Posterior vena cava (tissue), 2 donors: ENCODE data around the gene ASB2. TPM values are rescaled to one million over a fixed set of nuclear protein-coding genes. Genes with fewer than 3 reads are reported as not detected.

Experiments
- DNase-seq: peaks from one replicate; pipeline ENCODE4 v3.0.0-alpha.2; 2020; ENCODE audit warnings: low spot score
- intact Hi-C, 2 donors: fragments of 100-400 bp; cut with DNase I; formaldehyde crosslinking; loops; one replicate each; pipeline versions ENCODE4 v1.14.1 to v1.14.2; 2022 to 2023
- total RNA-seq, 2 donors: library from RNA; stranded (reverse); fragmentation: NEBNext Ultra II Directional; extraction: Animal tissue kit (Norgen Biotek cat#: 25700); gene quantifications; one replicate each; pipeline ENCODE4 v1.2.1, GENCODE V29; 2021
- donor health status: DM: yes; HTN: yes; CAD: no.
- donor health status: DM: yes; HTN: yes; CAD: no.

Gene ASB2
- total RNA-seq, 2 donors from 2014 or later: 60.0 to 66.5 TPM

GRCh38 chr14:94003397-94003796 is 27.0 kb upstream of the ASB2 start:
- no peak for DNase-seq
- intact Hi-C loops: loop anchor here in 1 of 2 donors (2.0 kb wide), 1 partner anchor 63 kb away; no protein-coding TSS in a partner anchor

- peak; percentile 86 for DNase-seq
- intact Hi-C loops: loop anchor here in 1 of 2 donors (2.0 kb wide), 1 partner anchor 61 kb away; no protein-coding TSS in a partner anchor
Observed at GRCh38 chr14:94001501-94002396, 25.4 kb upstream of the ASB2 start.

GRCh38 chr14:94001016-94001415 is 24.6 kb upstream of the ASB2 start:
- DNase-seq: no peak
- intact Hi-C loops: no loop called here

GRCh38 chr14:94000267-94000666 is 23.9 kb upstream of the ASB2 start:
- intact Hi-C loops: no loop called here
- DNase-seq: no peak

- no peak for DNase-seq
Observed at GRCh38 chr14:93999573-93999972, 23.2 kb upstream of the ASB2 start.

GRCh38 chr14:93998871-93999403 is 22.6 kb upstream of the ASB2 start:
- intact Hi-C loops: loop anchor here in 1 of 2 donors (2.0 kb wide), 1 partner anchor 60 kb away; no protein-coding TSS in a partner anchor
- no peak for DNase-seq

More at GRCh38 chr14:93999573-93999972, 23.2 kb upstream of the ASB2 start:
- intact Hi-C loops: loop anchor here in 1 of 2 donors (2.0 kb wide), 1 partner anchor 61 kb away; no protein-coding TSS in a partner anchor

- no peak for DNase-seq
- intact Hi-C loops: loop anchor here in 1 of 2 donors (2.0 kb wide), 1 partner anchor 59 kb away; no protein-coding TSS in a partner anchor
Observed at GRCh38 chr14:93997916-93998870, 21.8 kb upstream of the ASB2 start.

GRCh38 chr14:93997082-93997481 is 20.7 kb upstream of the ASB2 start, which contains the start of gene CCDC197:
CCDC197 (plus strand) TSS chr14:93997301; CDS start chr14:93998132, 831 bp downstream.
- DNase-seq: no peak
- intact Hi-C loops: no loop called here

- intact Hi-C loops: no loop called here
- DNase-seq: no peak
Observed at GRCh38 chr14:93996130-93996695, 19.8 kb upstream of the ASB2 start.

- intact Hi-C loops: loop anchor here in 1 of 2 donors (2.0 kb wide), 1 partner anchor 50 kb away; no protein-coding TSS in a partner anchor
- no peak for DNase-seq
Observed at GRCh38 chr14:93994919-93995682, 18.7 kb upstream of the ASB2 start.

- DNase-seq: no peak
- intact Hi-C loops: no loop called here
Observed at GRCh38 chr14:93993382-93993781, 17.0 kb upstream of the ASB2 start.

GRCh38 chr14:93991649-93992048 is 15.3 kb upstream of the ASB2 start:
- DNase-seq: no peak
- intact Hi-C loops: no loop called here

GRCh38 chr14:93991212-93991611 is 14.8 kb upstream of the ASB2 start:
- no peak for DNase-seq
- intact Hi-C loops: no loop called here

- DNase-seq: no peak
- intact Hi-C loops: no loop called here
Observed at GRCh38 chr14:93989939-93990338, 13.6 kb upstream of the ASB2 start.

GRCh38 chr14:93987815-93988476 is 11.6 kb upstream of the ASB2 start:
- no peak for DNase-seq
- intact Hi-C loops: no loop called here

- DNase-seq: no peak
- intact Hi-C loops: no loop called here
Observed at GRCh38 chr14:93987376-93987775, 11.0 kb upstream of the ASB2 start.

- DNase-seq: no peak
- intact Hi-C loops: no loop called here
Observed at GRCh38 chr14:93986955-93987354, 10.6 kb upstream of the ASB2 start.

GRCh38 chr14:93984987-93985410 is 8.6 kb upstream of the ASB2 start:
- intact Hi-C loops: no loop called here
- no peak for DNase-seq
